Measurements from ENCODE around the gene P2RX3.

P2RX3 gene

GRCh38 chr11:57361926-57362325 is 23.8 kb downstream of the P2RX3 start:
- POLR2A ChIA-PET = no interaction called here

GRCh38 chr11:57363131-57364080 is 25.3 kb downstream of the P2RX3 start:
- TF ChIP-seq SP7 (tag by site-specific recombination; IDR thresholded peaks at IDR 0.05) (no peak), ZNF776 (tag by site-specific recombination; IDR thresholded peaks at IDR 0.05; ENCODE audit: borderline replicate concordance) (no peak), ZNF394 (tag by site-specific recombination; IDR thresholded peaks at IDR 0.05; ENCODE audit: borderline replicate concordance) (no peak), REST (tag by site-specific recombination; IDR thresholded peaks at IDR 0.05) (no peak), ZNF311 (tag by site-specific recombination; IDR thresholded peaks at IDR 0.05; ENCODE audit: borderline replicate concordance) (no peak), ZNF354C (tag by site-specific recombination; IDR thresholded peaks at IDR 0.05; ENCODE audit: borderline replicate concordance, low read depth) (no peak), HOXA7 (CRISPR knock-in tag; IDR thresholded peaks at IDR 0.05; ENCODE audit: borderline replicate concordance) (no peak)
- TF ChIP-seq, protein P1, sequence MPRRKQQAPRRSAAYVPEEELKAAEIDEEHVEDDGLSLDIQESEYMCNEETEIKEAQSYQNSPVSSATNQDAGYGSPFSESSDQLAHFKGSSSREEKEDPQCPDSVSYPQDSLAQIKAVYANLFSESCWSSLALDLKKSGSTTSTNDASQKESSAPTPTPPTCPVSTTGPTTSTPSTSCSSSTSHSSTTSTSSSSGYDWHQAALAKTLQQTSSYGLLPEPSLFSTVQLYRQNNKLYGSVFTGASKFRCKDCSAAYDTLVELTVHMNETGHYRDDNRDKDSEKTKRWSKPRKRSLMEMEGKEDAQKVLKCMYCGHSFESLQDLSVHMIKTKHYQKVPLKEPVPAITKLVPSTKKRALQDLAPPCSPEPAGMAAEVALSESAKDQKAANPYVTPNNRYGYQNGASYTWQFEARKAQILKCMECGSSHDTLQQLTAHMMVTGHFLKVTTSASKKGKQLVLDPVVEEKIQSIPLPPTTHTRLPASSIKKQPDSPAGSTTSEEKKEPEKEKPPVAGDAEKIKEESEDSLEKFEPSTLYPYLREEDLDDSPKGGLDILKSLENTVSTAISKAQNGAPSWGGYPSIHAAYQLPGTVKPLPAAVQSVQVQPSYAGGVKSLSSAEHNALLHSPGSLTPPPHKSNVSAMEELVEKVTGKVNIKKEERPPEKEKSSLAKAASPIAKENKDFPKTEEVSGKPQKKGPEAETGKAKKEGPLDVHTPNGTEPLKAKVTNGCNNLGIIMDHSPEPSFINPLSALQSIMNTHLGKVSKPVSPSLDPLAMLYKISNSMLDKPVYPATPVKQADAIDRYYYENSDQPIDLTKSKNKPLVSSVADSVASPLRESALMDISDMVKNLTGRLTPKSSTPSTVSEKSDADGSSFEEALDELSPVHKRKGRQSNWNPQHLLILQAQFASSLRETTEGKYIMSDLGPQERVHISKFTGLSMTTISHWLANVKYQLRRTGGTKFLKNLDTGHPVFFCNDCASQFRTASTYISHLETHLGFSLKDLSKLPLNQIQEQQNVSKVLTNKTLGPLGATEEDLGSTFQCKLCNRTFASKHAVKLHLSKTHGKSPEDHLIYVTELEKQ (tag by site-specific recombination; IDR thresholded peaks at IDR 0.05; ENCODE audit: borderline replicate concordance) = no peak
- TF ChIP-seq, protein P2, sequence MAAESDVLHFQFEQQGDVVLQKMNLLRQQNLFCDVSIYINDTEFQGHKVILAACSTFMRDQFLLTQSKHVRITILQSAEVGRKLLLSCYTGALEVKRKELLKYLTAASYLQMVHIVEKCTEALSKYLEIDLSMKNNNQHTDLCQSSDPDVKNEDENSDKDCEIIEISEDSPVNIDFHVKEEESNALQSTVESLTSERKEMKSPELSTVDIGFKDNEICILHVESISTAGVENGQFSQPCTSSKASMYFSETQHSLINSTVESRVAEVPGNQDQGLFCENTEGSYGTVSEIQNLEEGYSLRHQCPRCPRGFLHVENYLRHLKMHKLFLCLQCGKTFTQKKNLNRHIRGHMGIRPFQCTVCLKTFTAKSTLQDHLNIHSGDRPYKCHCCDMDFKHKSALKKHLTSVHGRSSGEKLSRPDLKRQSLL (tag by site-specific recombination; IDR thresholded peaks at IDR 0.05) = no peak
- TF ChIP-seq, protein P3, sequence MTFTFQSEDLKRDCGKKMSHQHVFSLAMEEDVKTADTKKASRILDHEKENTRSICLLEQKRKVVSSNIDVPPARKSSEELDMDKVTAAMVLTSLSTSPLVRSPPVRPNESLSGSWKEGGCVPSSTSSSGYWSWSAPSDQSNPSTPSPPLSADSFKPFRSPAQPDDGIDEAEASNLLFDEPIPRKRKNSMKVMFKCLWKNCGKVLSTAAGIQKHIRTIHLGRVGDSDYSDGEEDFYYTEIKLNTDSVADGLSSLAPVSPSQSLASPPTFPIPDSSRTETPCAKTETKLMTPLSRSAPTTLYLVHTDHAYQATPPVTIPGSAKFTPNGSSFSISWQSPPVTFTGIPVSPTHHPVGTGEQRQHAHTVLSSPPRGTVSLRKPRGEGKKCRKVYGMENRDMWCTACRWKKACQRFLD (tag by site-specific recombination; IDR thresholded peaks at IDR 0.05) = no peak
- ChIA-PET POLR2A (no interaction called here), CTCF (interaction anchor here (0.6 to 1.0 kb wide), 5 partner anchors 61 to 292 kb away, joined by 3 to 7 read pairs (median 3); no protein-coding TSS in a partner anchor)
- Histone ChIP-seq H3K36me3 (ENCODE audit: control insufficient read depth in 2 of 2, insufficient read depth in 1 of 2, low read length in 2 of 2) (no peaks in the 10 kb centered on the region), H3K4me1 (ENCODE audit: control insufficient read depth, insufficient read depth, low read length) (no peaks in the 10 kb centered on the region), H3K9me3 (ENCODE audit: control insufficient read depth, insufficient read depth, low read depth, low read length) (no peaks in the 10 kb centered on the region), H3K27ac (ENCODE audit: extremely low read depth, low read depth, low read length) (no peak overlapping the region), H3K4me3 (ENCODE audit: low read depth, low read length) (no peak overlapping the region)

More at GRCh38 chr11:57361926-57362325, 23.8 kb downstream of the P2RX3 start:
- H3K27ac ChIP-seq (ENCODE audit: extremely low read depth, low read depth, low read length) = no peak overlapping the region
- no peaks in the 10 kb centered on the region for H3K36me3 ChIP-seq (ENCODE audit: control insufficient read depth in 2 of 2, insufficient read depth in 1 of 2, low read length in 2 of 2)
- no peak for TF ChIP-seq ZNF660 (tag by site-specific recombination; IDR thresholded peaks at IDR 0.05)
- TF ChIP-seq EGR2 (tag by site-specific recombination; IDR thresholded peaks at IDR 0.05; ENCODE audit: low read depth) = no peak
- no peak for TF ChIP-seq PRDM1 (tag by site-specific recombination; IDR thresholded peaks at IDR 0.05)
- TF ChIP-seq ZNF362 (tag by site-specific recombination; IDR thresholded peaks at IDR 0.05) = no peak
- TF ChIP-seq ZFP69B (tag by site-specific recombination; IDR thresholded peaks at IDR 0.05) = no peak
- TF ChIP-seq, protein P4, sequence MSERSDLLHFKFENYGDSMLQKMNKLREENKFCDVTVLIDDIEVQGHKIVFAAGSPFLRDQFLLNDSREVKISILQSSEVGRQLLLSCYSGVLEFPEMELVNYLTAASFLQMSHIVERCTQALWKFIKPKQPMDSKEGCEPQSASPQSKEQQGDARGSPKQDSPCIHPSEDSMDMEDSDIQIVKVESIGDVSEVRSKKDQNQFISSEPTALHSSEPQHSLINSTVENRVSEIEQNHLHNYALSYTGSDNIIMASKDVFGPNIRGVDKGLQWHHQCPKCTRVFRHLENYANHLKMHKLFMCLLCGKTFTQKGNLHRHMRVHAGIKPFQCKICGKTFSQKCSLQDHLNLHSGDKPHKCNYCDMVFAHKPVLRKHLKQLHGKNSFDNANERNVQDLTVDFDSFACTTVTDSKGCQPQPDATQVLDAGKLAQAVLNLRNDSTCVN (tag by site-specific recombination; optimal IDR thresholded peaks at IDR 0.05) = no peak
- TF ChIP-seq ZFP3 (tag by site-specific recombination; IDR thresholded peaks at IDR 0.05; ENCODE audit: low read depth) = peak; percentile 65; the same call in 1 of the 2 replicates
- no peak for TF ChIP-seq SP3 (tag by site-specific recombination; IDR thresholded peaks at IDR 0.05)
- TF ChIP-seq ZNF391 (tag by site-specific recombination; IDR thresholded peaks at IDR 0.05; ENCODE audit: borderline replicate concordance, low read depth) = no peak
- H3K9me3 ChIP-seq (ENCODE audit: control insufficient read depth, insufficient read depth, low read depth, low read length) = no peaks in the 10 kb centered on the region
- no peak overlapping the region for H3K4me3 ChIP-seq (ENCODE audit: low read depth, low read length)
- CTCF ChIA-PET = interaction anchor here (0.7 to 1.0 kb wide), 2 partner anchors 9 to 96 kb away, joined by 3 to 7 read pairs; no protein-coding TSS in a partner anchor
- no peaks in the 10 kb centered on the region for H3K4me1 ChIP-seq (ENCODE audit: control insufficient read depth, insufficient read depth, low read length)
